ENCODE data around the gene DCAF6. TPM values are rescaled to one million over a fixed set of nuclear protein-coding genes. Genes with fewer than 3 reads are reported as not detected.

Gene DCAF6
- total and polyA plus RNA-seq, 2 experiments from 2014 or later, result 52.0 to 92.7 TPM

GRCh38 chr1:168099337-168099801, 162.9 kb downstream of the DCAF6 start:
- Histone ChIP-seq H3K36me3 (no peaks in the 10 kb centered on the region), H3K27me3 (no peaks in the 10 kb centered on the region), H3K27ac (no peak overlapping the region), H3K4me3 (no peak overlapping the region), H3K9me3 (ENCODE audit: low read depth) (no peaks in the 10 kb centered on the region), H3K4me1 (ENCODE audit: low read depth) (peaks cover 10% of the 10 kb centered on the region)
- no peak for TF ChIP-seq CTCF (IDR thresholded peaks at IDR 0.05; ENCODE audit: low read depth, low read length)
- DNase-seq (ENCODE audit: low read depth in 1 of 2, low spot score in 1 of 2), result no peak

- Histone ChIP-seq H3K4me3 (no peak overlapping the region), H3K27ac (no peak overlapping the region), H3K36me3 (no peaks in the 10 kb centered on the region), H3K4me1 (ENCODE audit: low read depth) (peaks cover 10% of the 10 kb centered on the region), H3K9me3 (ENCODE audit: low read depth) (no peaks in the 10 kb centered on the region), H3K27me3 (no peaks in the 10 kb centered on the region)
- DNase-seq (ENCODE audit: low read depth in 1 of 2, low spot score in 1 of 2), result no peak
- TF ChIP-seq CTCF (IDR thresholded peaks at IDR 0.05; ENCODE audit: low read depth, low read length), result no peak
These were observed 164.0 kb downstream of the DCAF6 start for GRCh38 chr1:168100315-168101002.

GRCh38 chr1:168101336-168101735, 164.9 kb downstream of the DCAF6 start:
- Histone ChIP-seq H3K36me3 (no peaks in the 10 kb centered on the region), H3K9me3 (ENCODE audit: low read depth) (no peaks in the 10 kb centered on the region), H3K4me3 (no peak overlapping the region), H3K4me1 (ENCODE audit: low read depth) (peaks cover 10% of the 10 kb centered on the region), H3K27me3 (no peaks in the 10 kb centered on the region), H3K27ac (no peak overlapping the region)
- no peak for DNase-seq (ENCODE audit: low read depth in 1 of 2, low spot score in 1 of 2)
- no peak for TF ChIP-seq CTCF (IDR thresholded peaks at IDR 0.05; ENCODE audit: low read depth, low read length)

- no peak overlapping the region for H3K4me3 ChIP-seq
- no peaks in the 10 kb centered on the region for H3K36me3 ChIP-seq
- no peak overlapping the region for H3K27ac ChIP-seq
- no peak for TF ChIP-seq CTCF (IDR thresholded peaks at IDR 0.05; ENCODE audit: low read depth, low read length)
- H3K27me3 ChIP-seq, result no peaks in the 10 kb centered on the region
- no peak for DNase-seq (ENCODE audit: low read depth in 1 of 2, low spot score in 1 of 2)
- H3K4me1 ChIP-seq (ENCODE audit: low read depth), result peaks cover 10% of the 10 kb centered on the region
- no peaks in the 10 kb centered on the region for H3K9me3 ChIP-seq (ENCODE audit: low read depth)
These were observed 166.0 kb downstream of the DCAF6 start for GRCh38 chr1:168102487-168102886.

- Histone ChIP-seq H3K27me3 (no peaks in the 10 kb centered on the region), H3K4me1 (ENCODE audit: low read depth) (peaks cover 10% of the 10 kb centered on the region), H3K36me3 (no peaks in the 10 kb centered on the region), H3K27ac (no peak overlapping the region), H3K4me3 (no peak overlapping the region), H3K9me3 (ENCODE audit: low read depth) (no peaks in the 10 kb centered on the region)
- no peak for TF ChIP-seq CTCF (IDR thresholded peaks at IDR 0.05; ENCODE audit: low read depth, low read length)
- DNase-seq (ENCODE audit: low read depth in 1 of 2, low spot score in 1 of 2), result no peak
These were observed 168.1 kb downstream of the DCAF6 start for GRCh38 chr1:168104535-168104934.

All from cardiac muscle cell (in vitro differentiated cells and primary cell).